SK-N-MC (cell line): ENCODE data around the gene PTPRK.

Source experiments
- EZH2 ChIP-seq: fragments of 200-600 bp; sonication (generic); IDR thresholded peaks from one replicate; pipeline ENCODE4 v1.6.1; 2017; ENCODE audit warnings: antibody characterized with exemption
- POLR2AphosphoS5 ChIP-seq: IDR thresholded peaks from 2 replicates; pipeline ENCODE4 v1.6.1; 2012; ENCODE audit warnings: mild to moderate bottlenecking, low read depth, low read length, borderline replicate concordance

DNA sequence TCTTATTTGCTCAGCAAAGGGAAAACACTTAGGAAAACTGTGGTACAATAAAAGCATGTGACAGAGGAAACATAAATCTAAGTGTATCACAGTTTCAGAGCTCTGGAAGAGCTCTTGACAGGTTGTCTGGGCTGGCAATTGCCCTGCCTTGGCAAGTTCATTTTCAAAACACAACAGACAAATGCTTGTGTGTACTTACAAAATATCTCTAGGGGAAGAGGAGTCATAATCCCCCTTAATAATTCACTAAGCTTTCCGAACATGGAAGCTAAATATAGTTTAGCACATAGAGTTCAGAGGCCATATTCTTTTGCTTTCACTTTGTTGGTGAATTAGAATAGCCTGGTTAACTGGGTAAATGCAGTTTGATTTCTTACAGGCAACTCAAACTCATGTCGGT lies 407.9 kb downstream of the PTPRK start:
- TF ChIP-seq EZH2 (no peak), POLR2AphosphoS5 (no peak)
